DND-41 (cell line): ENCODE data around the gene MS4A14.

Experiments
- ATAC-seq: fragments of 200-7000 bp; cut with Tn5 transposase; 3 replicates; pipeline ENCODE4 v1.9.1; 2021; ENCODE audit warnings: low read depth; ENCODE audit not compliant: insufficient read depth
- DNase-seq: peaks from one replicate; pipeline ENCODE4 v3.0.0-alpha.2; 2020
- H2AFZ ChIP-seq: 2 replicates; pipeline ENCODE4 v1.6.0; 2012; ENCODE audit warnings: low read depth, low read length
- H3K27ac ChIP-seq: 2 replicates; pipeline ENCODE4 v1.5.1; 2012; ENCODE audit warnings: low read length, inconsistent platforms
- H3K27me3 ChIP-seq: fragments of 200-600 bp; sonication (generic); 2 replicates; pipeline ENCODE4 v1.6.0; 2012; ENCODE audit warnings: low read length, mild to moderate bottlenecking, inconsistent platforms; ENCODE audit not compliant: insufficient read depth, poor library complexity
- H3K36me3 ChIP-seq: 2 replicates; pipeline ENCODE4 v1.5.1; 2012; ENCODE audit warnings: low read length, inconsistent platforms; ENCODE audit not compliant: insufficient read depth
- H3K4me1 ChIP-seq: 2 replicates; pipeline ENCODE4 v1.5.1; 2012; ENCODE audit warnings: mild to moderate bottlenecking, low read length; ENCODE audit not compliant: insufficient read depth
- H3K4me2 ChIP-seq: 2 replicates; pipeline ENCODE4 v1.6.0; 2012; ENCODE audit warnings: mild to moderate bottlenecking, moderate library complexity, low read length, inconsistent platforms; ENCODE audit not compliant: insufficient read depth
- H3K4me3 ChIP-seq, 2 experiments: fragments of 200-600 bp in 1 of 2; shearing (Covaris generic) in 1 of 2; 2 replicates each; pipeline ENCODE4 v1.5.1; 2012 to 2016; ENCODE audit warnings: inconsistent platforms in 2 of 2, low read length in 2 of 2, mild to moderate bottlenecking in 2 of 2, low read depth in 1 of 2, moderate library complexity in 1 of 2
- H3K79me2 ChIP-seq: 2 replicates; pipeline ENCODE4 v1.6.0; 2012; ENCODE audit warnings: low read length, inconsistent platforms; ENCODE audit not compliant: insufficient read depth
- H3K9ac ChIP-seq: 2 replicates; pipeline ENCODE4 v1.6.0; 2012; ENCODE audit warnings: low read depth, mild to moderate bottlenecking, inconsistent platforms, low read length, moderate library complexity
- H3K9me3 ChIP-seq: 2 replicates; pipeline ENCODE4 v1.5.1; 2012; ENCODE audit warnings: low read length, moderate library complexity, mild to moderate bottlenecking, inconsistent platforms; ENCODE audit not compliant: insufficient read depth, severe bottlenecking
- H4K20me1 ChIP-seq: 2 replicates; pipeline ENCODE4 v1.6.0; 2012; ENCODE audit warnings: low read length; ENCODE audit not compliant: insufficient read depth
- CTCF ChIP-seq: IDR thresholded peaks from 2 replicates; pipeline ENCODE4 v1.5.1; 2012; ENCODE audit warnings: borderline replicate concordance, low read length, moderate library complexity, mild to moderate bottlenecking; ENCODE audit not compliant: poor library complexity, severe bottlenecking; ENCODE audit errors: extremely low read depth
- EZH2 ChIP-seq: IDR thresholded peaks from 3 replicates; pipeline ENCODE4 v1.6.1; 2012; ENCODE audit warnings: borderline replicate concordance, low read depth, mild to moderate bottlenecking, moderate library complexity, low read length, inconsistent platforms; ENCODE audit not compliant: severe bottlenecking

Gene MS4A14

GRCh38 chr11:60377401-60378136 is 18.7 kb upstream of the MS4A14 start:
- Histone ChIP-seq H3K36me3 (no peaks in the 10 kb centered on the region), H3K4me1 (peaks cover 28% of the 10 kb centered on the region), H4K20me1 (no peaks in the 10 kb centered on the region), H3K4me3 (0 out of 4 replicates have a peak overlapping the region, but pooled peaks of 1 of the 2 experiments have one; percentile 27), H3K9me3 (no peaks in the 10 kb centered on the region), H2AFZ (peak overlapping the region; percentile 66), H3K9ac (peak overlapping the region; percentile 11; the same call in 1 of the 2 replicates), H3K27ac (peak overlapping the region; percentile 83), H3K79me2 (no peaks in the 10 kb centered on the region), H3K27me3 (no peaks in the 10 kb centered on the region), H3K4me2 (peak overlapping the region; percentile 54)
- TF ChIP-seq CTCF (no peak), EZH2 (no peak)
- no peak for DNase-seq
- no peak for ATAC-seq

GRCh38 chr11:60378354-60378753 is 17.9 kb upstream of the MS4A14 start, which contains the start of gene MS4A7:
Gene MS4A7 (plus strand): TSS chr11:60378532. CDS start chr11:60383142, 4,610 bp downstream.
- Histone ChIP-seq H2AFZ (peak within 1 kb of the TSS; percentile 66), H3K27me3 (no peaks in the 10 kb centered on the region), H3K4me2 (peak within 1 kb of the TSS; percentile 54), H3K27ac (peak within 1 kb of the TSS; percentile 83), H3K4me1 (peaks cover 28% of the 10 kb centered on the region), H3K36me3 (no peaks in the 10 kb centered on the region), H4K20me1 (no peaks in the 10 kb centered on the region), H3K4me3 (peak within 1 kb of the TSS in 1 of 2 experiments; percentile 27; a peak in 1 of 4 replicates), H3K9me3 (no peaks in the 10 kb centered on the region), H3K9ac (peak within 1 kb of the TSS; percentile 11; the same call in 1 of the 2 replicates), H3K79me2 (no peaks in the 10 kb centered on the region)
- TF ChIP-seq CTCF, result peak; percentile 27
- no peak for TF ChIP-seq EZH2
- ATAC-seq (peak; percentile 69; the same call in 2 of the 3 replicates), DNase-seq (peak; percentile 16)

- no peaks in the 10 kb centered on the region for H4K20me1 ChIP-seq
- TF ChIP-seq CTCF (no peak), EZH2 (no peak)
- H3K36me3 ChIP-seq, result no peaks in the 10 kb centered on the region
- no peak overlapping the region for H3K4me2 ChIP-seq
- DNase-seq (no peak), ATAC-seq (no peak)
- no peaks in the 10 kb centered on the region for H3K27me3 ChIP-seq
- H3K9ac ChIP-seq, result no peak overlapping the region
- no peak overlapping the region for H3K4me3 ChIP-seq
- no peak overlapping the region for H3K27ac ChIP-seq
- H3K9me3 ChIP-seq, result no peaks in the 10 kb centered on the region
- no peaks in the 10 kb centered on the region for H3K79me2 ChIP-seq
- no peaks in the 10 kb centered on the region for H3K4me1 ChIP-seq
- H2AFZ ChIP-seq, result no peak overlapping the region
Observed at GRCh38 chr11:60389279-60389910, 6.9 kb upstream of the MS4A14 start.
